Transverse colon (tissue), 4 donors: Measurements from ENCODE around the gene MMP8. TPM values are rescaled to one million over a fixed set of nuclear protein-coding genes. Genes with fewer than 3 reads are reported as not detected.

ENCODE experiments used
- DNase-seq: peaks from one replicate; pipeline ENCODE4 v3.0.0-alpha.2; 2019
- H3K27ac ChIP-seq, 4 donors: fragments of 200-600 bp; sonication (generic); 2 replicates each; pipeline ENCODE4 v1.5.1; 2016 to 2018; ENCODE audit warnings: inconsistent platforms in 4 of 4
- H3K27me3 ChIP-seq: fragments of 200-600 bp; sonication (generic); 2 replicates; pipeline ENCODE4 v1.5.1; 2017; ENCODE audit warnings: inconsistent platforms
- H3K36me3 ChIP-seq, 4 donors: fragments of 200-600 bp; sonication (generic); 2 replicates each; pipeline ENCODE4 v1.5.1; 2017 to 2019; ENCODE audit warnings: inconsistent platforms in 4 of 4
- H3K4me1 ChIP-seq, 4 donors: fragments of 200-600 bp; sonication (generic); 2 replicates each; pipeline ENCODE4 v1.5.1; 2017 to 2020; ENCODE audit warnings: inconsistent platforms in 4 of 4
- H3K4me3 ChIP-seq, 4 donors: fragments of 200-600 bp; sonication (generic); 1 replicate in 1 of 4; 2 replicates in 3 of 4; pipeline versions ENCODE4 v1.5.1 to v1.6.1; 2017 to 2019; ENCODE audit warnings: inconsistent platforms in 4 of 4
- H3K9me3 ChIP-seq, 2 donors: fragments of 200-600 bp; sonication (generic); 2 replicates each; pipeline ENCODE4 v1.5.1; 2017 to 2019; ENCODE audit warnings: inconsistent platforms in 2 of 2
- CTCF ChIP-seq, 5 experiments: fragments of 200-600 bp in 3 of 5; fragments of 450-650 bp in 2 of 5; sonication (generic) in 3 of 5; IDR thresholded peaks; 1 replicate in 2 of 5; 2 replicates in 3 of 5; pipeline ENCODE4 v1.5.1; 2016 to 2017; ENCODE audit warnings: antibody characterized with exemption in 5 of 5, inconsistent platforms in 3 of 5, mild to moderate bottlenecking in 2 of 5, moderate library complexity in 1 of 5
- EP300 ChIP-seq: sonication (generic); formaldehyde crosslinking; IDR thresholded peaks from one replicate; pipeline ENCODE4 v1.6.1; 2017; ENCODE audit warnings: antibody characterized with exemption, low read depth
- POLR2A ChIP-seq: fragments of 450-650 bp; IDR thresholded peaks from one replicate; pipeline ENCODE4 v1.6.1; 2016; ENCODE audit warnings: antibody characterized with exemption, mild to moderate bottlenecking, moderate library complexity
- POLR2AphosphoS5 ChIP-seq, 3 donors: sonication (generic); formaldehyde crosslinking; IDR thresholded peaks; one replicate each; pipeline ENCODE4 v1.6.1; 2016; ENCODE audit warnings: antibody characterized with exemption in 3 of 3
- WGBS, 2 donors: methylation state at CpG; one replicate each; pipeline ENCODE4 v1.1.5; 2018; ENCODE audit warnings: low coverage in 1 of 2; 5-methylcytosine and 5-hydroxymethylcytosine counted together
- in situ Hi-C, 4 donors: fragments of 200-750 bp; cut with MboI; loops; one replicate each; pipeline versions ENCODE4 v1.15.0 to v1.15.1; 2017; ENCODE audit warnings: low sequenced_read_pairs in 3 of 4, low pct_ligation_motif_present in 1 of 4, low pct_unique_long_range_greater_than_20kb in 1 of 4
- intact Hi-C: fragments of 100-400 bp; cut with DNase I; formaldehyde crosslinking; loops from one replicate; pipeline ENCODE4 v1.15.1; 2023; ENCODE audit warnings: low total_unique reads
- total RNA-seq, 4 donors: library from RNA; depleted of rRNA; stranded (reverse); fragments of >200 nt; gene quantifications; one replicate each; pipeline ENCODE4 v1.1.0, GENCODE V29; 2016

The MMP8 gene
- total RNA-seq, 4 donors from 2014 or later, result not detected

- Histone ChIP-seq H3K9me3 (no peaks in the 10 kb centered on the region), H3K4me1 (no peaks in the 10 kb centered on the region), H3K27ac (no peak overlapping the region), H3K4me3 (no peak overlapping the region), H3K27me3 (no peaks in the 10 kb centered on the region), H3K36me3 (no peaks in the 10 kb centered on the region)
- intact Hi-C loops, result no loop called here
- WGBS, 2 donors, result 40 to 43% methylated on average over 1 of the region's 1 CpG
- in situ Hi-C loops, result loop anchor here in 1 of 4 donors (25.0 kb wide), 1 partner anchor 594 kb away; no protein-coding TSS in a partner anchor
- DNase-seq, result no peak
- TF ChIP-seq POLR2AphosphoS5 (IDR thresholded peaks at IDR 0.05) (peak in 1 of 3 donors; percentile 8), POLR2A (no peak), EP300 (no peak), CTCF (IDR thresholded peaks at IDR 0.05) (no peak)
Observed at GRCh38 chr11:102680945-102681344, 43.8 kb downstream of the MMP8 start.

- no peaks in the 10 kb centered on the region for H3K27me3 ChIP-seq
- in situ Hi-C loops, result loop anchor here in 1 of 4 donors (25.0 kb wide), 1 partner anchor 591 kb away; no protein-coding TSS in a partner anchor
- H3K27ac ChIP-seq, result no peak overlapping the region
- H3K36me3 ChIP-seq, result no peaks in the 10 kb centered on the region
- no peaks in the 10 kb centered on the region for H3K4me1 ChIP-seq
- WGBS, 2 donors, result 77 to 83% methylated on average over 1 to 2 of the region's 2 CpGs
- H3K9me3 ChIP-seq, result no peaks in the 10 kb centered on the region
- intact Hi-C loops, result no loop called here
- DNase-seq, result no peak
- H3K4me3 ChIP-seq, result no peak overlapping the region
- TF ChIP-seq POLR2A (no peak), POLR2AphosphoS5 (IDR thresholded peaks at IDR 0.05) (no peak), EP300 (no peak), CTCF (IDR thresholded peaks at IDR 0.05) (no peak)
Observed at GRCh38 chr11:102678022-102678421, 46.7 kb downstream of the MMP8 start.

GRCh38 chr11:102676084-102676483, 48.7 kb downstream of the MMP8 start:
- in situ Hi-C loops, result loop anchor here in 1 of 4 donors (25.0 kb wide), 1 partner anchor 589 kb away; no protein-coding TSS in a partner anchor
- intact Hi-C loops, result no loop called here
- H3K4me1 ChIP-seq, result no peaks in the 10 kb centered on the region
- TF ChIP-seq POLR2AphosphoS5 (IDR thresholded peaks at IDR 0.05) (no peak), POLR2A (no peak), EP300 (no peak), CTCF (IDR thresholded peaks at IDR 0.05) (no peak)
- DNase-seq, result no peak
- WGBS, 2 donors, result 75% methylated on average over 2 of the region's 2 CpGs; no CpG with 5 or more reads in 1 of the 2 donors
- H3K36me3 ChIP-seq, result no peaks in the 10 kb centered on the region
- no peak overlapping the region for H3K4me3 ChIP-seq
- no peaks in the 10 kb centered on the region for H3K27me3 ChIP-seq
- no peaks in the 10 kb centered on the region for H3K9me3 ChIP-seq
- no peak overlapping the region for H3K27ac ChIP-seq

- Histone ChIP-seq H3K27ac (no peak overlapping the region), H3K27me3 (no peaks in the 10 kb centered on the region), H3K4me1 (no peaks in the 10 kb centered on the region), H3K36me3 (no peaks in the 10 kb centered on the region), H3K4me3 (no peak overlapping the region), H3K9me3 (no peaks in the 10 kb centered on the region)
- in situ Hi-C loops (loop anchor here in 1 of 4 donors (25.0 kb wide), 1 partner anchor 332 kb away; the partner anchor contains the start of gene BIRC2), intact Hi-C loops (loop anchor here (10.0 kb wide), 1 partner anchor 385 kb away; no protein-coding TSS in a partner anchor)
- DNase-seq, result no peak
- TF ChIP-seq POLR2A (no peak), CTCF (IDR thresholded peaks at IDR 0.05) (no peak), POLR2AphosphoS5 (IDR thresholded peaks at IDR 0.05) (no peak), EP300 (no peak)
- 61 to 64% methylated on average over 3 of the region's 3 CpGs for WGBS, 2 donors
Observed at GRCh38 chr11:102669664-102670063, 55.1 kb downstream of the MMP8 start.
